ENCODE data around the gene INSYN1.

- TF ChIP-seq EP300 (IDR thresholded peaks at IDR 0.05; ENCODE audit: low read depth) = no peak
- TF ChIP-seq POLR2AphosphoS5 (IDR thresholded peaks at IDR 0.05) = no peak
- TF ChIP-seq CTCF (IDR thresholded peaks at IDR 0.05) = no peak
Measured at GRCh38 chr15:73755946-73756345, 2.8 kb upstream of the INSYN1 start.
